PFSK-1 (cell line): Measurements from ENCODE around the gene GOLGA8B.

Source experiments
- FOXP2 ChIP-seq: optimal IDR thresholded peaks from 2 replicates; pipeline ENCODE3; 2011; ENCODE audit warnings: borderline replicate concordance, control low read depth, inconsistent platforms; ENCODE audit not compliant: insufficient read depth; ENCODE audit errors: extremely low read length, extremely low read depth
- POLR2AphosphoS5 ChIP-seq: IDR thresholded peaks from 2 replicates; pipeline ENCODE4 v1.6.1; 2012; ENCODE audit warnings: low read depth, mild to moderate bottlenecking, control low read depth, low read length, moderate library complexity
- REST ChIP-seq, 2 experiments: IDR thresholded peaks; 2 replicates each; pipeline versions ENCODE4 v1.6.1 to v1.8.0; 2011 to 2012; ENCODE audit warnings: low read depth in 2 of 2, low read length in 2 of 2, control low read depth in 1 of 2, inconsistent platforms in 1 of 2, mild to moderate bottlenecking in 1 of 2, moderate library complexity in 1 of 2; ENCODE audit not compliant: insufficient read depth in 1 of 2
- SIN3A ChIP-seq: IDR thresholded peaks from 2 replicates; pipeline ENCODE4 v1.6.1; 2012; ENCODE audit warnings: mild to moderate bottlenecking, low read length, moderate library complexity, borderline replicate concordance; ENCODE audit not compliant: insufficient read depth
- TAF1 ChIP-seq: IDR thresholded peaks from 2 replicates; pipeline ENCODE4 v1.6.1; 2012; ENCODE audit warnings: low read length, control low read depth, borderline replicate concordance; ENCODE audit not compliant: insufficient read depth

GOLGA8B gene

GRCh38 chr15:34619151-34619550, 35.7 kb upstream of the GOLGA8B start:
- no peak for TF ChIP-seq SIN3A
- no peak for TF ChIP-seq POLR2AphosphoS5
- no peak for TF ChIP-seq REST (IDR thresholded peaks at IDR 0.05; ENCODE audit: insufficient read depth in 1 of 2, low read depth in 2 of 2, low read length in 2 of 2)
- TF ChIP-seq FOXP2: no peak
- TF ChIP-seq TAF1: no peak

- TF ChIP-seq REST (IDR thresholded peaks at IDR 0.05; ENCODE audit: insufficient read depth in 1 of 2, low read depth in 2 of 2, low read length in 2 of 2): no peak
- no peak for TF ChIP-seq SIN3A
- no peak for TF ChIP-seq POLR2AphosphoS5
- no peak for TF ChIP-seq FOXP2
- TF ChIP-seq TAF1: no peak
These were observed 34.6 kb upstream of the GOLGA8B start for GRCh38 chr15:34618073-34618472.

GRCh38 chr15:34616613-34617012, 33.2 kb upstream of the GOLGA8B start:
- TF ChIP-seq REST (IDR thresholded peaks at IDR 0.05; ENCODE audit: insufficient read depth in 1 of 2, low read depth in 2 of 2, low read length in 2 of 2) (no peak), FOXP2 (no peak), TAF1 (no peak), POLR2AphosphoS5 (no peak), SIN3A (no peak)

GRCh38 chr15:34613997-34614396, 30.5 kb upstream of the GOLGA8B start:
- no peak for TF ChIP-seq FOXP2
- no peak for TF ChIP-seq REST (IDR thresholded peaks at IDR 0.05; ENCODE audit: insufficient read depth in 1 of 2, low read depth in 2 of 2, low read length in 2 of 2)
- TF ChIP-seq POLR2AphosphoS5: no peak
- no peak for TF ChIP-seq SIN3A
- no peak for TF ChIP-seq TAF1

- TF ChIP-seq SIN3A: no peak
- no peak for TF ChIP-seq FOXP2
- no peak for TF ChIP-seq TAF1
- TF ChIP-seq POLR2AphosphoS5: no peak
- TF ChIP-seq REST (IDR thresholded peaks at IDR 0.05; ENCODE audit: insufficient read depth in 1 of 2, low read depth in 2 of 2, low read length in 2 of 2): no peak
These were observed 29.9 kb upstream of the GOLGA8B start for GRCh38 chr15:34613301-34613700.
